ENCODE results near the gene ALK. TPM values are rescaled to one million over a fixed set of nuclear protein-coding genes. Genes with fewer than 3 reads are reported as not detected.

Gene ALK
- total and polyA plus RNA-seq, 2 experiments from 2014 or later: 0.35 TPM; not detected in 1

DNA sequence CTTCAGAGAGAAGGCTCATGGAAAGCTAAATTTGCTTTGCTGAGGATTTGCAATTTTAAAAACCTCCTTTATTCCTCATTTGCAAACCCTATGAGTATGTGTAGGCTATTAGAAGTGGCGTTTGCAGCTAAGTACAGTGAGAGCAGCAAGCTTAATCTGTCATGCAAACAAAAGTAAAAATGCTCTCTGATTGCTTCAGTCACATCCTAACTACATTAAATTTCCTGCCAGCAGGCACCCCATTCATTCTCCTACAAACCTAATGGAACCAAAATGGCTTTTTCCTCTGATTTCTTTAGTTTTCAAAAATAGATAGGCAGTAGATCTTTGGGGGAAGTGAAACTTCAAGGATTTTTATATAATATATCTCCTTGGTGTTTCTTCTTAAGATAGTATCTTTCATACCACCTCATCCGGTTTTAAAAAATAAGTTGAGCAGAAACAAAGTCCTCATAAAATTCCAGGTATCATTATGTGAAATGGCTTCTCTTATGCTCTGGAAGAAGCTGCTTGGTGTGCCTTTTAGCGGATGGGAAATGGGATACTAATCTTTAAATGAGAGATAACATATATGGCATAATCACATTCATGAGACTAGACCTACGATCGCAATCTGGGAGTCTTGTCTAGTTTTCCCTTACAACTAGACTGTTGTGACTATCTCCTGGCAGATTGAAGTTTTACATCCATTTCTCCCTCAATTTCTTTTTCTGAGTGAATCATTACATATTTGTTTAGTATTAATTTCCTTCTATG is 757.1 kb downstream of the ALK start:
- H3K36me3 ChIP-seq (ENCODE audit: insufficient read depth): no peaks in the 10 kb centered on the region
- Mint-ChIP-seq H3K4me1 (peaks cover 32% of the 10 kb centered on the region), H3K27me3 (ENCODE audit: insufficient read depth, low read depth, poor library complexity) (no peaks in the 10 kb centered on the region), H3K36me3 (ENCODE audit: low read depth) (no peaks in the 10 kb centered on the region), H3K9me3 (no peaks in the 10 kb centered on the region), H3K4me3 (no peak overlapping the region), H3K27ac (peak overlapping the region; percentile 30; the same call in 1 of the 2 replicates)
- no peak for ATAC-seq
- H3K4me3 ChIP-seq: no peak overlapping the region
- H4K20me1 ChIP-seq (replicated peaks; ENCODE audit: insufficient read depth): no peaks in the 10 kb centered on the region
- peak overlapping the region; percentile 47; the same call in 1 of the 2 replicates for H2AFZ ChIP-seq
- H3K9me2 ChIP-seq (ENCODE audit: insufficient read depth): no peaks in the 10 kb centered on the region
- no peaks in the 10 kb centered on the region for H3K27me3 ChIP-seq (ENCODE audit: insufficient read depth)
- H3K4me1 ChIP-seq (ENCODE audit: insufficient read depth): peaks cover 28% of the 10 kb centered on the region
- H3K4me2 ChIP-seq: 0 out of 2 replicates have a peak overlapping the region, but pooled peaks have one; percentile 14
- H3K79me2 ChIP-seq (replicated peaks; ENCODE audit: insufficient read depth): no peaks in the 10 kb centered on the region
- no peak overlapping the region for H3K27ac ChIP-seq (ENCODE audit: low read depth)
- no peak for DNase-seq (ENCODE audit: low spot score)
- H3F3A ChIP-seq (replicated peaks; ENCODE audit: low read depth): no peaks in the 10 kb centered on the region
- TF ChIP-seq EZH2 (IDR thresholded peaks at IDR 0.05; ENCODE audit: low read depth, unreplicated experiment): no peak
- TF ChIP-seq, protein P1, sequence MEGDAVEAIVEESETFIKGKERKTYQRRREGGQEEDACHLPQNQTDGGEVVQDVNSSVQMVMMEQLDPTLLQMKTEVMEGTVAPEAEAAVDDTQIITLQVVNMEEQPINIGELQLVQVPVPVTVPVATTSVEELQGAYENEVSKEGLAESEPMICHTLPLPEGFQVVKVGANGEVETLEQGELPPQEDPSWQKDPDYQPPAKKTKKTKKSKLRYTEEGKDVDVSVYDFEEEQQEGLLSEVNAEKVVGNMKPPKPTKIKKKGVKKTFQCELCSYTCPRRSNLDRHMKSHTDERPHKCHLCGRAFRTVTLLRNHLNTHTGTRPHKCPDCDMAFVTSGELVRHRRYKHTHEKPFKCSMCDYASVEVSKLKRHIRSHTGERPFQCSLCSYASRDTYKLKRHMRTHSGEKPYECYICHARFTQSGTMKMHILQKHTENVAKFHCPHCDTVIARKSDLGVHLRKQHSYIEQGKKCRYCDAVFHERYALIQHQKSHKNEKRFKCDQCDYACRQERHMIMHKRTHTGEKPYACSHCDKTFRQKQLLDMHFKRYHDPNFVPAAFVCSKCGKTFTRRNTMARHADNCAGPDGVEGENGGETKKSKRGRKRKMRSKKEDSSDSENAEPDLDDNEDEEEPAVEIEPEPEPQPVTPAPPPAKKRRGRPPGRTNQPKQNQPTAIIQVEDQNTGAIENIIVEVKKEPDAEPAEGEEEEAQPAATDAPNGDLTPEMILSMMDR (conservative IDR thresholded peaks at IDR 0.05; ENCODE audit: low read depth in 2 of 2): no peak
- no peak for TF ChIP-seq CREB1 (CRISPR knock-in tag; IDR thresholded peaks at IDR 0.05; ENCODE audit: low read depth)
- no peak for TF ChIP-seq JUNB (IDR thresholded peaks at IDR 0.05; ENCODE audit: unreplicated experiment)
- no peak for TF ChIP-seq NANOG (IDR thresholded peaks at IDR 0.05; ENCODE audit: borderline replicate concordance)
- no peak for TF ChIP-seq EZH2phosphoT487 (IDR thresholded peaks at IDR 0.05; ENCODE audit: unreplicated experiment)
- TF ChIP-seq POLR2AphosphoS5 (IDR thresholded peaks at IDR 0.05; ENCODE audit: low read depth): no peak
- TF ChIP-seq, protein P2, sequence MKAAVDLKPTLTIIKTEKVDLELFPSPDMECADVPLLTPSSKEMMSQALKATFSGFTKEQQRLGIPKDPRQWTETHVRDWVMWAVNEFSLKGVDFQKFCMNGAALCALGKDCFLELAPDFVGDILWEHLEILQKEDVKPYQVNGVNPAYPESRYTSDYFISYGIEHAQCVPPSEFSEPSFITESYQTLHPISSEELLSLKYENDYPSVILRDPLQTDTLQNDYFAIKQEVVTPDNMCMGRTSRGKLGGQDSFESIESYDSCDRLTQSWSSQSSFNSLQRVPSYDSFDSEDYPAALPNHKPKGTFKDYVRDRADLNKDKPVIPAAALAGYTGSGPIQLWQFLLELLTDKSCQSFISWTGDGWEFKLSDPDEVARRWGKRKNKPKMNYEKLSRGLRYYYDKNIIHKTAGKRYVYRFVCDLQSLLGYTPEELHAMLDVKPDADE (IDR thresholded peaks at IDR 0.05): no peak
- TF ChIP-seq, protein P3, sequence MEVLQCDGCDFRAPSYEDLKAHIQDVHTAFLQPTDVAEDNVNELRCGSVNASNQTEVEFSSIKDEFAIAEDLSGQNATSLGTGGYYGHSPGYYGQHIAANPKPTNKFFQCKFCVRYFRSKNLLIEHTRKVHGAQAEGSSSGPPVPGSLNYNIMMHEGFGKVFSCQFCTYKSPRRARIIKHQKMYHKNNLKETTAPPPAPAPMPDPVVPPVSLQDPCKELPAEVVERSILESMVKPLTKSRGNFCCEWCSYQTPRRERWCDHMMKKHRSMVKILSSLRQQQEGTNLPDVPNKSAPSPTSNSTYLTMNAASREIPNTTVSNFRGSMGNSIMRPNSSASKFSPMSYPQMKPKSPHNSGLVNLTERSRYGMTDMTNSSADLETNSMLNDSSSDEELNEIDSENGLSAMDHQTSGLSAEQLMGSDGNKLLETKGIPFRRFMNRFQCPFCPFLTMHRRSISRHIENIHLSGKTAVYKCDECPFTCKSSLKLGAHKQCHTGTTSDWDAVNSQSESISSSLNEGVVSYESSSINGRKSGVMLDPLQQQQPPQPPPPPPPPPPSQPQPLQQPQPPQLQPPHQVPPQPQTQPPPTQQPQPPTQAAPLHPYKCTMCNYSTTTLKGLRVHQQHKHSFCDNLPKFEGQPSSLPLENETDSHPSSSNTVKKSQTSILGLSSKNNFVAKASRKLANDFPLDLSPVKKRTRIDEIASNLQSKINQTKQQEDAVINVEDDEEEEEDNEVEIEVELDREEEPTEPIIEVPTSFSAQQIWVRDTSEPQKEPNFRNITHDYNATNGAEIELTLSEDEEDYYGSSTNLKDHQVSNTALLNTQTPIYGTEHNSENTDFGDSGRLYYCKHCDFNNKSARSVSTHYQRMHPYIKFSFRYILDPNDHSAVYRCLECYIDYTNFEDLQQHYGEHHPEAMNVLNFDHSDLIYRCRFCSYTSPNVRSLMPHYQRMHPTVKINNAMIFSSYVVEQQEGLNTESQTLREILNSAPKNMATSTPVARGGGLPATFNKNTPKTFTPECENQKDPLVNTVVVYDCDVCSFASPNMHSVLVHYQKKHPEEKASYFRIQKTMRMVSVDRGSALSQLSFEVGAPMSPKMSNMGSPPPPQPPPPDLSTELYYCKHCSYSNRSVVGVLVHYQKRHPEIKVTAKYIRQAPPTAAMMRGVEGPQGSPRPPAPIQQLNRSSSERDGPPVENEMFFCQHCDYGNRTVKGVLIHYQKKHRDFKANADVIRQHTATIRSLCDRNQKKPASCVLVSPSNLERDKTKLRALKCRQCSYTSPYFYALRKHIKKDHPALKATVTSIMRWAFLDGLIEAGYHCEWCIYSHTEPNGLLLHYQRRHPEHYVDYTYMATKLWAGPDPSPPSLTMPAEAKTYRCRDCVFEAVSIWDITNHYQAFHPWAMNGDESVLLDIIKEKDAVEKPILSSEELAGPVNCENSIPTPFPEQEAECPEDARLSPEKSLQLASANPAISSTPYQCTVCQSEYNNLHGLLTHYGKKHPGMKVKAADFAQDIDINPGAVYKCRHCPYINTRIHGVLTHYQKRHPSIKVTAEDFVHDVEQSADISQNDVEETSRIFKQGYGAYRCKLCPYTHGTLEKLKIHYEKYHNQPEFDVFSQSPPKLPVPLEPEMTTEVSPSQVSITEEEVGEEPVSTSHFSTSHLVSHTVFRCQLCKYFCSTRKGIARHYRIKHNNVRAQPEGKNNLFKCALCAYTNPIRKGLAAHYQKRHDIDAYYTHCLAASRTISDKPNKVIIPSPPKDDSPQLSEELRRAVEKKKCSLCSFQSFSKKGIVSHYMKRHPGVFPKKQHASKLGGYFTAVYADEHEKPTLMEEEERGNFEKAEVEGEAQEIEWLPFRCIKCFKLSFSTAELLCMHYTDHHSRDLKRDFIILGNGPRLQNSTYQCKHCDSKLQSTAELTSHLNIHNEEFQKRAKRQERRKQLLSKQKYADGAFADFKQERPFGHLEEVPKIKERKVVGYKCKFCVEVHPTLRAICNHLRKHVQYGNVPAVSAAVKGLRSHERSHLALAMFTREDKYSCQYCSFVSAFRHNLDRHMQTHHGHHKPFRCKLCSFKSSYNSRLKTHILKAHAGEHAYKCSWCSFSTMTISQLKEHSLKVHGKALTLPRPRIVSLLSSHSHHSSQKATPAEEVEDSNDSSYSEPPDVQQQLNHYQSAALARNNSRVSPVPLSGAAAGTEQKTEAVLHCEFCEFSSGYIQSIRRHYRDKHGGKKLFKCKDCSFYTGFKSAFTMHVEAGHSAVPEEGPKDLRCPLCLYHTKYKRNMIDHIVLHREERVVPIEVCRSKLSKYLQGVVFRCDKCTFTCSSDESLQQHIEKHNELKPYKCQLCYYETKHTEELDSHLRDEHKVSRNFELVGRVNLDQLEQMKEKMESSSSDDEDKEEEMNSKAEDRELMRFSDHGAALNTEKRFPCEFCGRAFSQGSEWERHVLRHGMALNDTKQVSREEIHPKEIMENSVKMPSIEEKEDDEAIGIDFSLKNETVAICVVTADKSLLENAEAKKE (CRISPR knock-in tag; IDR thresholded peaks at IDR 0.05): no peak
